Ectodermal cell (in vitro differentiated cells): ENCODE results near the gene P2RY14.
"Not testable (repeated sequence)": the region's sequence is repeated elsewhere in the genome, so short reads cannot be mapped to it uniquely, and the experiment has no call there.

Experiments
- H3K27ac ChIP-seq: 2 replicates; pipeline ENCODE4 v1.7.0; 2013; ENCODE audit warnings: mild to moderate bottlenecking, low read depth, low read length; ENCODE audit not compliant: insufficient read depth, poor library complexity, severe bottlenecking
- H3K27me3 ChIP-seq: 2 replicates; pipeline ENCODE4 v1.7.0; 2013; ENCODE audit warnings: mild to moderate bottlenecking, low read length; ENCODE audit not compliant: insufficient read depth, control insufficient read depth, poor library complexity, severe bottlenecking
- H3K36me3 ChIP-seq: one replicate; pipeline ENCODE4 v1.7.0; 2013; ENCODE audit warnings: low read length; ENCODE audit not compliant: control insufficient read depth, insufficient read depth
- H3K4me1 ChIP-seq: one replicate; pipeline ENCODE4 v1.7.0; 2013; ENCODE audit warnings: low read length; ENCODE audit not compliant: control insufficient read depth, insufficient read depth
- H3K4me3 ChIP-seq: 2 replicates; pipeline ENCODE4 v1.7.0; 2013; ENCODE audit warnings: low read depth, low read length, control low read depth; ENCODE audit not compliant: insufficient read depth
- H3K9me3 ChIP-seq: 2 replicates; pipeline ENCODE4 v1.7.0; 2013; ENCODE audit warnings: mild to moderate bottlenecking, low read length, moderate library complexity; ENCODE audit not compliant: control insufficient read depth
- WGBS, 2 experiments: methylation state at CpG; one replicate each; pipeline ENCODE4 v1.1.7; 2013; ENCODE audit warnings: missing lambda C conversion rate in 2 of 2; 5-methylcytosine and 5-hydroxymethylcytosine counted together

The P2RY14 gene

GRCh38 chr3:151232991-151233390, 45.4 kb downstream of the P2RY14 start:
- Histone ChIP-seq H3K36me3 (no peaks in the 10 kb centered on the region), H3K27me3 (no peaks in the 10 kb centered on the region), H3K4me1 (no peaks in the 10 kb centered on the region), H3K27ac (no peak overlapping the region), H3K4me3 (no peak overlapping the region), H3K9me3 (no peaks in the 10 kb centered on the region)
- 82 to 83% methylated on average over 4 of the region's 4 CpGs for WGBS, 2 experiments

GRCh38 chr3:151232403-151232802, 45.9 kb downstream of the P2RY14 start:
- H3K27me3 ChIP-seq, H3K4me1 ChIP-seq, H3K9me3 ChIP-seq, H3K36me3 ChIP-seq, H3K4me3 ChIP-seq, H3K27ac ChIP-seq: not testable (repeated sequence)

- no peaks in the 10 kb centered on the region for H3K4me1 ChIP-seq
- WGBS, 2 experiments, result 62 to 68% methylated on average over 3 to 4 of the region's 4 CpGs
- no peaks in the 10 kb centered on the region for H3K36me3 ChIP-seq
- no peaks in the 10 kb centered on the region for H3K27me3 ChIP-seq
- H3K27ac ChIP-seq, result no peak overlapping the region
- no peak overlapping the region for H3K4me3 ChIP-seq
- H3K9me3 ChIP-seq, result no peaks in the 10 kb centered on the region
Observed at GRCh38 chr3:151230646-151231045, 47.7 kb downstream of the P2RY14 start.

- Histone ChIP-seq H3K4me3 (no peak overlapping the region), H3K27me3 (no peaks in the 10 kb centered on the region), H3K27ac (no peak overlapping the region), H3K36me3 (no peaks in the 10 kb centered on the region), H3K9me3 (no peaks in the 10 kb centered on the region), H3K4me1 (no peaks in the 10 kb centered on the region)
- 90 to 91% methylated on average over 1 of the region's 1 CpG for WGBS, 2 experiments
Observed at GRCh38 chr3:151228666-151229040, 49.7 kb downstream of the P2RY14 start.

- no peaks in the 10 kb centered on the region for H3K27me3 ChIP-seq
- H3K27ac ChIP-seq, result no peak overlapping the region
- H3K4me3 ChIP-seq, result no peak overlapping the region
- no peaks in the 10 kb centered on the region for H3K36me3 ChIP-seq
- 60 to 63% methylated on average over 7 to 9 of the region's 9 CpGs for WGBS, 2 experiments
- H3K9me3 ChIP-seq, result no peaks in the 10 kb centered on the region
- no peaks in the 10 kb centered on the region for H3K4me1 ChIP-seq
Observed at GRCh38 chr3:151227807-151228665, 50.3 kb downstream of the P2RY14 start.

GRCh38 chr3:151227266-151227806, 51.0 kb downstream of the P2RY14 start:
- H3K9me3 ChIP-seq, result no peaks in the 10 kb centered on the region
- no peaks in the 10 kb centered on the region for H3K4me1 ChIP-seq
- no peak overlapping the region for H3K4me3 ChIP-seq
- WGBS, 2 experiments, result 94 to 95% methylated on average over 4 to 6 of the region's 6 CpGs
- no peaks in the 10 kb centered on the region for H3K27me3 ChIP-seq
- H3K36me3 ChIP-seq, result no peaks in the 10 kb centered on the region
- no peak overlapping the region for H3K27ac ChIP-seq

- H3K4me1 ChIP-seq, result no peaks in the 10 kb centered on the region
- H3K27ac ChIP-seq, result no peak overlapping the region
- 91 to 95% methylated on average over 5 of the region's 5 CpGs for WGBS, 2 experiments
- no peaks in the 10 kb centered on the region for H3K27me3 ChIP-seq
- no peaks in the 10 kb centered on the region for H3K36me3 ChIP-seq
- H3K4me3 ChIP-seq, result no peak overlapping the region
- no peaks in the 10 kb centered on the region for H3K9me3 ChIP-seq
Observed at GRCh38 chr3:151226825-151227224, 51.5 kb downstream of the P2RY14 start.

GRCh38 chr3:151226088-151226563, 52.2 kb downstream of the P2RY14 start:
- H3K27ac ChIP-seq, result no peak overlapping the region
- 87 to 91% methylated on average over 4 of the region's 4 CpGs for WGBS, 2 experiments

GRCh38 chr3:151225040-151225975, 53.0 kb downstream of the P2RY14 start:
- Histone ChIP-seq H3K27ac (no peak overlapping the region), H3K4me3 (no peak overlapping the region), H3K9me3 (no peaks in the 10 kb centered on the region), H3K27me3 (no peaks in the 10 kb centered on the region), H3K36me3 (no peaks in the 10 kb centered on the region), H3K4me1 (no peaks in the 10 kb centered on the region)
- WGBS, 2 experiments, result 83% methylated on average over 9 of the region's 9 CpGs

More at GRCh38 chr3:151226088-151226563, 52.2 kb downstream of the P2RY14 start:
- Histone ChIP-seq H3K4me3 (no peak overlapping the region), H3K9me3 (no peaks in the 10 kb centered on the region), H3K4me1 (no peaks in the 10 kb centered on the region), H3K27me3 (no peaks in the 10 kb centered on the region), H3K36me3 (no peaks in the 10 kb centered on the region)
